OCI-LY1 (cell line): Measurements from ENCODE around the gene GRK6.

ENCODE experiments used
- CTCF ChIP-seq: fragments of 200-600 bp; sonication (generic), shearing (Covaris generic); IDR thresholded peaks from 2 replicates; pipeline ENCODE4 v1.5.1; 2017; ENCODE audit warnings: mild to moderate bottlenecking, antibody characterized with exemption, low read length, moderate library complexity, mixed read lengths
- EZH2 ChIP-seq: fragments of 200-600 bp; sonication (generic), shearing (Covaris generic); IDR thresholded peaks from 2 replicates; pipeline ENCODE4 v1.8.0; 2017; ENCODE audit warnings: borderline replicate concordance, mixed run types, mild to moderate bottlenecking, antibody characterized with exemption, low read length, moderate library complexity, mixed read lengths

DNA sequence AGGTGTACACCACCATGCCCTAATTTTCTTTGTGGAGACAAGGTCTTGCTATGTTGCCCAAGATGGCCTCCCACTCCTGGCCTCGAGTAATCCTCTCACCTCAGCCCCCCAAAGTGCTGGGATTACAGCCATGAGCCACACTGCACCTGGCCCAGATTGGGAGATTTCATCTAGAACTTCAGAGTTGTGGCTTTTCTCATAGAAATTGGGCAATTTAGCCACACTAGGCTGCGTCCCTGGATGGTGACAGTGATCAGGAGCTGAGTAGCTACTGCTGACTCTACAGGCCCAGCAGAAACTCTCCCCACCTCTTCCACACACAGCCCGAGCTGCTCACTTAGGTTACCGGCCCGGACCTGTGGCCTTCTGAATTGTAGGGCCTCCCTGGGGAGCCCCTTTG is 33.7 kb upstream of the GRK6 start:
- TF ChIP-seq CTCF (no peak), EZH2 (no peak)
